ENCODE measurements around the gene BORCS8. TPM values are rescaled to one million over a fixed set of nuclear protein-coding genes. Genes with fewer than 3 reads are reported as not detected.

Gene BORCS8
- total and polyA plus RNA-seq, 2 of the 4 experiments (the other 2 are of a cell fraction): 16.7 to 33.9 TPM

- Histone ChIP-seq H3K9me1 (ENCODE audit: insufficient read depth, low read length) (no peaks in the 10 kb centered on the region), H2BK120ac (ENCODE audit: low read depth, low read length) (no peak overlapping the region), H4K20me1 (ENCODE audit: insufficient read depth, low read length) (no peaks in the 10 kb centered on the region), H3K18ac (ENCODE audit: low read depth, low read length) (no peak overlapping the region), H3K4me3 (ENCODE audit: insufficient read depth, low read depth, low read length) (no peak overlapping the region), H3K36me3 (ENCODE audit: control insufficient read depth, insufficient read depth, low read length) (peaks cover 7% of the 10 kb centered on the region; the same call in 1 of the 2 replicates), H3K27me3 (ENCODE audit: control insufficient read depth, insufficient read depth, low read length) (no peaks in the 10 kb centered on the region), H2AFZ (replicated peaks; ENCODE audit: low read length, poor library complexity) (no peak overlapping the region), H2BK5ac (ENCODE audit: low read depth, low read length, poor library complexity, severe bottlenecking) (no peak overlapping the region), H3K27ac (ENCODE audit: insufficient read depth, low read length) (no peak overlapping the region), H2AK5ac (ENCODE audit: low read depth, low read length) (no peak overlapping the region), H3K14ac (replicated peaks; ENCODE audit: low read depth, low read length) (no peak overlapping the region), H3K56ac (ENCODE audit: extremely low read depth, insufficient read depth, low read length) (no peak overlapping the region), H3K23ac (ENCODE audit: low read depth, low read length) (no peak overlapping the region), H3K4me2 (ENCODE audit: low read depth, low read length) (no peak overlapping the region), H4K8ac (ENCODE audit: low read depth in 2 of 2, low read length in 2 of 2) (no peak overlapping the region), H2AK9ac (replicated peaks; ENCODE audit: low read depth, low read length, poor library complexity) (no peak overlapping the region), H3K4ac (ENCODE audit: low read depth, low read length) (no peak overlapping the region), H4K91ac (ENCODE audit: insufficient read depth, low read depth, low read length) (no peak overlapping the region), H3K9me3 (ENCODE audit: control insufficient read depth, insufficient read depth, low read length) (peaks cover 6% of the 10 kb centered on the region; the same call in 1 of the 2 replicates), H3K79me1 (ENCODE audit: low read depth in 1 of 2, low read length in 2 of 2) (no peaks in the 10 kb centered on the region), H2BK20ac (ENCODE audit: low read depth, low read length) (no peak overlapping the region), H3K4me1 (ENCODE audit: control insufficient read depth, insufficient read depth, low read length) (no peaks in the 10 kb centered on the region), H2BK15ac (ENCODE audit: low read depth, low read length) (no peak overlapping the region), H3K9ac (ENCODE audit: low read depth, low read length) (no peak overlapping the region), H4K5ac (ENCODE audit: low read depth, low read length) (no peak overlapping the region)
- no peak for ATAC-seq (ENCODE audit: low read depth)
- BruUV-seq (replicated peaks): no TSS peak
- no peak for DNase-seq
- no CpG with 5 or more reads among the region's 10 CpGs for WGBS, 2 experiments (ENCODE audit: extremely low coverage in 2 of 2, insufficient read length in 1 of 2)
- TF ChIP-seq ELK1 (IDR thresholded peaks at IDR 0.05; ENCODE audit: borderline replicate concordance, low read depth, low read length) (no peak), POLR2A (IDR thresholded peaks at IDR 0.05; ENCODE audit: low read depth, low read length) (no peak), BHLHE40 (IDR thresholded peaks at IDR 0.05; ENCODE audit: low read depth, low read length) (no peak), MXI1 (IDR thresholded peaks at IDR 0.05; ENCODE audit: borderline replicate concordance, low read depth, low read length) (no peak), RFX5 (IDR thresholded peaks at IDR 0.05; ENCODE audit: low read depth, low read length) (no peak), CEBPB (IDR thresholded peaks at IDR 0.05; ENCODE audit: low read depth, low read length) (no peak)
- in situ Hi-C loops (cut with MboI; ENCODE audit: low sequenced_read_pairs) (no loop called here), intact Hi-C loops (cut with micrococcal nuclease) (no loop called here), dilution Hi-C loops (cut with HindIII; ENCODE audit: low sequenced_read_pairs, unreplicated experiment) (no loop called here)
- ChIA-PET CTCF (interaction anchor here (1.5 to 2.3 kb wide), 2 partner anchors 10 to 19 kb away, joined by 3 to 6 read pairs; no protein-coding TSS in a partner anchor), POLR2A (ENCODE audit: unreplicated experiment) (no interaction called here)
These were observed 36.3 kb downstream of the BORCS8 start for GRCh38 chr19:19155495-19156219.

Measured in IMR-90 (cell line).